A673 (cell line): Measurements from ENCODE around the gene KAT5. TPM values are rescaled to one million over a fixed set of nuclear protein-coding genes. Genes with fewer than 3 reads are reported as not detected.
A peak's percentile ranks its signal among the peaks of the same experiment; 100 is the strongest.

ENCODE experiments used
- BruUV-seq: library from RNA; stranded (reverse); fragments of 400-500 nt; replicated peaks from 2 replicates; lab custom pipeline; 2021; lab: Mats Ljungman, UMichigan
- CTCF ChIA-PET: fragments of 300-600 bp; sonication (Branson Sonifier 250); formaldehyde crosslinking; loops from one replicate; lab custom pipeline; 2022; ENCODE audit warnings: antibody characterized with exemption; lab: Charles Lee
- POLR2A ChIA-PET: fragments of 300-600 bp; sonication (Branson Sonifier 250); formaldehyde crosslinking; loops from one replicate; lab custom pipeline; 2022; ENCODE audit warnings: antibody characterized with exemption; ENCODE audit not compliant: low non-redundant PET; lab: Charles Lee
- DNase-seq: peaks from one replicate; pipeline ENCODE4 v3.0.0-alpha.2; 2015; ENCODE audit warnings: low spot score
- H3K27ac ChIP-seq: fragments of 200-600 bp; sonication (generic); 2 replicates; pipeline ENCODE4 v1.5.1; 2016; ENCODE audit warnings: mixed run types, low read depth, mild to moderate bottlenecking, mixed read lengths, antibody characterized with exemption, low read length; ENCODE audit not compliant: poor library complexity, severe bottlenecking
- H3K27me3 ChIP-seq: fragments of 200-600 bp; sonication (generic); replicated peaks from 2 replicates; pipeline ENCODE4 v1.6.1; 2017; ENCODE audit warnings: mixed run types, low read depth, mild to moderate bottlenecking, mixed read lengths, antibody characterized with exemption, low read length; ENCODE audit not compliant: insufficient read depth, poor library complexity
- H3K36me3 ChIP-seq: fragments of 200-600 bp; sonication (generic); 2 replicates; pipeline ENCODE4 v1.6.1; 2016; ENCODE audit warnings: mixed run types, mild to moderate bottlenecking, mixed read lengths, antibody characterized with exemption, low read length; ENCODE audit not compliant: insufficient read depth, poor library complexity, severe bottlenecking
- H3K4me1 ChIP-seq: fragments of 200-600 bp; sonication (generic); 2 replicates; pipeline ENCODE4 v1.6.1; 2017; ENCODE audit warnings: mixed run types, mild to moderate bottlenecking, mixed read lengths, antibody characterized with exemption, low read length; ENCODE audit not compliant: insufficient read depth, poor library complexity, severe bottlenecking
- H3K4me3 ChIP-seq: fragments of 200-600 bp; sonication (generic); 2 replicates; pipeline ENCODE4 v1.5.1; 2016; ENCODE audit warnings: low read depth, mixed run types, mild to moderate bottlenecking, mixed read lengths, low read length; ENCODE audit not compliant: poor library complexity, severe bottlenecking
- H3K9me3 ChIP-seq: fragments of 200-600 bp; sonication (generic); 2 replicates; pipeline ENCODE4 v1.6.1; 2016; ENCODE audit warnings: mixed run types, low read depth, mild to moderate bottlenecking, mixed read lengths, antibody characterized with exemption, low read length; ENCODE audit not compliant: poor library complexity, severe bottlenecking
- EZH2 ChIP-seq: fragments of 200-600 bp; sonication (generic); IDR thresholded peaks from 2 replicates; pipeline ENCODE4 v1.6.1; 2017; ENCODE audit warnings: borderline replicate concordance, low read depth, mild to moderate bottlenecking, mixed read lengths, antibody characterized with exemption, low read length; ENCODE audit not compliant: poor library complexity, severe bottlenecking
- intact Hi-C: fragments of 100-400 bp; cut with micrococcal nuclease; formaldehyde crosslinking; loops from one replicate; pipeline ENCODE4 v1.10.0; 2022; ENCODE audit not compliant: unreplicated experiment
- total RNA-seq: library from RNA; stranded (reverse); gene quantifications from 2 replicates; pipeline ENCODE4 v1.2.3, GENCODE V29; 2021
- TF ChIP-seq, protein P1 (sequence below): fragments of 300-800, 200-600 bp; sonication (generic); conservative IDR thresholded peaks from 2 replicates; pipeline ENCODE4 v1.5.1; 2017; ENCODE audit warnings: low read depth, mild to moderate bottlenecking, antibody characterized with exemption, low read length, moderate library complexity, mixed read lengths

The KAT5 gene
- total RNA-seq, 1 experiment from 2014 or later, result 71.3 TPM

DNA sequence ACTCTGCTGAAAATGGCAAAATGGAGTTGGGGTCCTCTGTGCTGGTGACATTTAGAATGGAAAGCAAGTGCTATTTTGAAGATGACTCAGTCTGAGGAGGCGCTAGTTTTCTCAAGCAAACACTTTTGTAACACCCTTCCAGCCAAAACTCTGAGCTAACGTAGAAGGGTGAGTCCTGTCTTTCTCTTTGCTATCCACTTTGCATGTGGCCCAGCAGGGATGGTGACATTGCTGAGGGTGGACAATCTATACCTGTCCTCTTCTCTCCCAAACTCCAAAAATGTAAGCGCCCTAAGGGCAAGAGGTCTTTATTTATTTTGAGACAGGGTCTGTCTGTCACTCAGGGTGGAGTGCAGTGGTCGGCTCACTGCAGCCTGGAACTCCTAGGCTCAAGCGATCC lies 3.6 kb upstream of the KAT5 start:
- no TSS peak for BruUV-seq
- intact Hi-C loops, result loop anchor here (10.0 kb wide), 1 partner anchor 84 kb away; no protein-coding TSS in a partner anchor
- ChIA-PET CTCF (no interaction called here), POLR2A (no interaction called here)
- DNase-seq, result no peak
- TF ChIP-seq, protein P1, sequence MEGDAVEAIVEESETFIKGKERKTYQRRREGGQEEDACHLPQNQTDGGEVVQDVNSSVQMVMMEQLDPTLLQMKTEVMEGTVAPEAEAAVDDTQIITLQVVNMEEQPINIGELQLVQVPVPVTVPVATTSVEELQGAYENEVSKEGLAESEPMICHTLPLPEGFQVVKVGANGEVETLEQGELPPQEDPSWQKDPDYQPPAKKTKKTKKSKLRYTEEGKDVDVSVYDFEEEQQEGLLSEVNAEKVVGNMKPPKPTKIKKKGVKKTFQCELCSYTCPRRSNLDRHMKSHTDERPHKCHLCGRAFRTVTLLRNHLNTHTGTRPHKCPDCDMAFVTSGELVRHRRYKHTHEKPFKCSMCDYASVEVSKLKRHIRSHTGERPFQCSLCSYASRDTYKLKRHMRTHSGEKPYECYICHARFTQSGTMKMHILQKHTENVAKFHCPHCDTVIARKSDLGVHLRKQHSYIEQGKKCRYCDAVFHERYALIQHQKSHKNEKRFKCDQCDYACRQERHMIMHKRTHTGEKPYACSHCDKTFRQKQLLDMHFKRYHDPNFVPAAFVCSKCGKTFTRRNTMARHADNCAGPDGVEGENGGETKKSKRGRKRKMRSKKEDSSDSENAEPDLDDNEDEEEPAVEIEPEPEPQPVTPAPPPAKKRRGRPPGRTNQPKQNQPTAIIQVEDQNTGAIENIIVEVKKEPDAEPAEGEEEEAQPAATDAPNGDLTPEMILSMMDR, result no peak
- no peak for TF ChIP-seq EZH2
- peaks cover 10% of the 10 kb centered on the region for H3K4me1 ChIP-seq
- no peak overlapping the region for H3K4me3 ChIP-seq
- H3K36me3 ChIP-seq, result peaks cover 5% of the 10 kb centered on the region
- H3K27ac ChIP-seq, result no peak overlapping the region
- H3K9me3 ChIP-seq, result no peaks in the 10 kb centered on the region
- no peaks in the 10 kb centered on the region for H3K27me3 ChIP-seq

DNA sequence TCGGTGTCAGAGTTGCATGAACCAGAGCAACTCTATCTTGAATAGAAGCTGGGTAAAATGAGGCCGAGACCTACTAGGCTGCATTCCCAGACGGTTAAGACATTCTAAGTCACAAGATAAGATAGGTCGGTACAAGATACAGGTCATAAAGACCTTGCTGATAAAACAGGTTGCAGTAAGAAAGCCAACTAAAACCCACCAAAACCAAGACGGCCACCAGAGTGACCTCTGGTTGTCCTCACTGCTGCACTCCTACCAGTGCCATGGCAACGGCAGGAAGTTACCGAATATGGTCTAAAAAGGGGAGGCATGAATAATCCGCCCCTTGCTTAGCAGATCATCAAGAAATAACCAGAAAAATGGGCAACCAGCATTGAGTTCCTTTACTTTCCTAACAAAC lies 2.4 kb upstream of the KAT5 start:
- DNase-seq, result no peak

DNA sequence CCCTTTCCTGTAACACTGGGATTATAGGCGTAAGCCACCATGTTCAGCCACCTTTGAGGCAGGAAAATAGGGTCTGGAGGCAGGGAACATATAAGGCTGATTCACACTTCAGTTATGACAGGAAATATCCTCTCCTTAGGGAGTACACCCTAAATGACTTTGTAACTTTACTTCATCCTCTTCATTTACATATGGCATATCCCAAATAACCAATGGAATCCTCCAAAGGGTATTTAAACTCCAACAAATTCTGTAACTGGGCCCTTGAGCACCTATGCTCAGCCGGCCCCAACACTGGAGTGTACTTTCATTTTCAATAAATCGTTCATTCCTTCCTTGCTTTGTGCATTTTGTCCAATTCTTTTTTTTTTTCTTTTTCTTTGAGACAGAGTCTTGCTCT lies 1.6 kb upstream of the KAT5 start:
- peaks cover 10% of the 10 kb centered on the region for H3K4me1 ChIP-seq
- peaks cover 24% of the 10 kb centered on the region for H3K36me3 ChIP-seq
- peak; percentile 27 for DNase-seq
- H3K27me3 ChIP-seq, result no peaks in the 10 kb centered on the region
- TF ChIP-seq EZH2, result no peak
- no peak overlapping the region for H3K27ac ChIP-seq
- CTCF ChIA-PET, result interaction anchor here (0.7 to 1.4 kb wide), 2 partner anchors 149 to 178 kb away, joined by 3 to 11 read pairs; partner anchors contain the start of gene FIBP
- POLR2A ChIA-PET, result no interaction called here
- intact Hi-C loops, result loop anchor here (2.0 to 5.0 kb wide), 2 partner anchors 72 to 278 kb away; partner anchors contain the start of gene AP5B1
- no TSS peak for BruUV-seq
- no peaks in the 10 kb centered on the region for H3K9me3 ChIP-seq
- H3K4me3 ChIP-seq, result no peak overlapping the region

More for the DNA sequence above, 2.4 kb upstream of the KAT5 start:
- no peak for TF ChIP-seq EZH2
- TF ChIP-seq, protein P1, result no peak
- Histone ChIP-seq H3K9me3 (no peaks in the 10 kb centered on the region), H3K27ac (no peak overlapping the region), H3K4me1 (peaks cover 10% of the 10 kb centered on the region), H3K4me3 (no peak overlapping the region), H3K36me3 (peaks cover 17% of the 10 kb centered on the region), H3K27me3 (no peaks in the 10 kb centered on the region)
- ChIA-PET POLR2A (no interaction called here), CTCF (no interaction called here)
- BruUV-seq, result no TSS peak
- intact Hi-C loops, result loop anchor here (2.0 to 10.0 kb wide), 3 partner anchors 73 to 279 kb away; partner anchors contain the start of gene AP5B1
